GM18505 (cell line): Measurements from ENCODE around the gene CDH26.

Experiments used
- ATAC-seq: cut with Tn5 transposase; IDR thresholded peaks from one replicate; pipeline ENCODE4 v1.9.1; 2021; ENCODE audit not compliant: unreplicated experiment
- POLR2A ChIP-seq: IDR thresholded peaks from 4 replicates; pipeline ENCODE4 v1.6.1; 2011; ENCODE audit warnings: borderline replicate concordance; ENCODE audit not compliant: insufficient read depth, insufficient read length; ENCODE audit errors: extremely low read depth

The CDH26 gene

GRCh38 chr20:59958123-59958522 is at the start of gene CDH26:
CDH26 (plus strand) TSS chr20:59958423; CDS start chr20:59958727, 304 bp downstream.
- ATAC-seq = no peak

GRCh38 chr20:59908855-59909254 is 49.4 kb upstream of the CDH26 start:
- TF ChIP-seq POLR2A = no peak
- no peak for ATAC-seq

More at GRCh38 chr20:59958123-59958522, at the start of gene CDH26:
- no peak for TF ChIP-seq POLR2A

GRCh38 chr20:59911041-59911440 is 47.2 kb upstream of the CDH26 start:
- no peak for ATAC-seq
- TF ChIP-seq POLR2A = no peak

DNA sequence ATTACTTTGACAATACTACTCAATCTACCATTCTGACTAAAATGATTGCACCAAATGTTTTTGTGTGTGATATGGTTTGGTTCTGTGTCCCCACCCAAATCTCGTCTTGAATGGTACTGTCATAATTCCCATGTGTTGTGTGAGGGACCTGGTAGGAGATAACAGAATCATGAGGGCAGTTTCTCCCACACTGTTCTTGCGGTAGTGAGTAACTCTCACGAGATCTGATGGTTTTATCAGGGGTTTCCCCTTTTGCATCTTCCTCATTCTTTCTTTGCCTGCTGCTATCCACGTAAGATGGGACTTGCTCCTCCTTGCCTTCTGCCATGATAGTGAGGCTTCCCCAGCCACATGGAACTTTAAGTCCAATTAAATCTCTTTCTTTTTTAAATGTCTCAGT is 45.6 kb upstream of the CDH26 start:
- TF ChIP-seq POLR2A = no peak
- ATAC-seq = no peak

- no peak for TF ChIP-seq POLR2A
- ATAC-seq = no peak
Measured at GRCh38 chr20:59920944-59921343, 37.3 kb upstream of the CDH26 start.

DNA sequence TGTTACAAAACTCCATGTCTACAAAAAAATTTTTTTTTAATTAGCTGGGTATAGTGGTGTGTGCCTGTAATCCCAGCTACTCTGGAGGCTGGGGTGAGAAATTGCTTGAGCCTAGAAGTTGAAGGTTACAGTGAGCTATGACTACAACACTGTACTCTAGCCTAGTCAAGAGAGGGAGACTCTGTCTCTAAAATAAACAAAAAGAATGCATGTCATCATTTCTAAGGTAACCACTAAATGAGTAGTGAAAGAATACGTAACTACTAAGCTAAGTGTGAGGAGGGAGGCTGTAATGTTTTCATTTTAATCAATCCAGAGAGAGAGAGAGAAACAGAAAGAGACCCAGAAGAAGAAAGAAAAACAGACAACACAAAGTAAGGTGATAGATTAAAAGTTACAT is 34.7 kb upstream of the CDH26 start:
- ATAC-seq = no peak
- TF ChIP-seq POLR2A = no peak

DNA sequence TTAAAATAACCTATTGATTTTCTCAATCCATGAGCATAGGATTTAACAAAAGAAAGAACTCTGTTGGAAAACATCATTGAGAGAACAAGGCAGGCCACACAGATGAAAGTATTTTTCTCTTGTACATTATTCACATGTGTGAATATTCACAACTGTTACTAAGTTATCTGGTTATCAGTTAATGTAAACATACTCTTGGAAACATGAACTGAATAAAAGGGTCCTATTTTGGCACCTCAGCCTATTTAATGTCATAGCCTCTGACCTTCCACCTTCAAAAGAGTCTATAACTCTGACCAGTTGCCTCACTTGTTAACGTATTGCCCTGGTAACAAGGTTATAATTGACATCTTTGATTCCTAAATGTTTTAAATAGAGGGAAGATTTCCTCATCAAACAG is 32.9 kb upstream of the CDH26 start:
- ATAC-seq = no peak

DNA sequence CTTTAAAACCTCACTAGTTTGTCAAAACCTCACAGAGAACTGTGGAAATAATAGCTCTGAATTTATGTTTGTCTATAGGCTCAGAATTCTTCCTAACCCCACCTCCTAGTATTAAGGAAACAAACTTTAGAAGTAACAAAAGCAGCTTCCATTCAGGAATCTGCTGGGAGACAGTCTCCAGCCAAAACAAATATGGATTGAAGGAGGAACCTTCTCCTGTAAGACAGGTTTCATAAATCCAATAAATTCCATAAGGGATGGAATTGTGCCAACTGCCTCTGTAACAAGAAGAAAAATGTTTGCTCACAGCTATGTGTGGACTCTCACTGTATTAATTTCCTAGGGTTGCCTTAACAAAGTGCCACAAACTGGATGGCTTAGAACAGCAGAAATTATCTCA is 32.3 kb upstream of the CDH26 start:
- TF ChIP-seq POLR2A = no peak
- no peak for ATAC-seq

More for the DNA sequence above, 32.9 kb upstream of the CDH26 start:
- TF ChIP-seq POLR2A = no peak

GRCh38 chr20:59931511-59932312 is 26.5 kb upstream of the CDH26 start:
- no peak for ATAC-seq

GRCh38 chr20:59932616-59933295 is 25.5 kb upstream of the CDH26 start:
- TF ChIP-seq POLR2A = no peak

More at GRCh38 chr20:59931511-59932312, 26.5 kb upstream of the CDH26 start:
- no peak for TF ChIP-seq POLR2A

GRCh38 chr20:59933296-59933848 is 24.9 kb upstream of the CDH26 start, which contains the start of gene SYCP2:
SYCP2 (minus strand) TSS chr20:59933637; CDS start chr20:59922413, 11,224 bp downstream.
- peak; percentile 46 for ATAC-seq
- no peak for TF ChIP-seq POLR2A

More at GRCh38 chr20:59932616-59933295, 25.5 kb upstream of the CDH26 start:
- no peak for ATAC-seq

DNA sequence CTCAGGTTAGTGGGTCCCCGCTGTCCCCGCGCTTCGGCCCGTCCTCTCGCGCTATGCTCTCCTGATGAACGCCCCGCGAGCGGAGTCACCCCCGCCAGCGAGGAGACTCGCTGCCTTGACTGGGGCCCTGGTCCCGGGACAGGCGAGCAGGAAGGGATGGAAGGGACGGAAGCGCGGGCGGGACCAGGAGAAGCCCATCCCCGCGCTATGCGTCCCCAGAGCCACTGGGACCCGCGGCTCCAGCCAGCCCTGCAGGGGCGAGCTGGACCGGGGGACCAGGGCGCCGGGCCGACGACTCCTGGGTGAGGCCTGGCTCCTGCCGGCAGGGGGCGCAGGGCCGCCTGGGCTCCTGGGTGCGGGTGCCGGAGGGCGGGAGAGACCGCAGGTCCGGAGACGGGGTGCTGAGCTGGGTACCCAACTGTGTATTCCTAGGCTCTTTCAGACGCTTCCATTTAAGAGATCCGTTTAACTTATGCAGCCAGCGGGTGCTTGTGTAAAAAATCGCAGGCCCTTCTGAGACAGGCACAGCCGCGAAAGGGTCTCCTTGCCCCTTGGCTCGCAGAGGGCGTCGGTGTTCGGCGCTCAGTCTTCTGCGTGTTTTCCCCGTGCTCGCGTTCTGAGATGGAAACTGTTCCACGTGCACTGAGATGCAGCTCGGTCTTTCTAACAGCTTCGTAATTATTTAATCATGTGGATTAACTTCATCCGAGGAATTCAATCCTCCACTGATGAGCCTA is 24.2 kb upstream of the CDH26 start:
- peak; percentile 89 for ATAC-seq

More for the DNA sequence above, 24.2 kb upstream of the CDH26 start:
- no peak for TF ChIP-seq POLR2A
